Subcutaneous abdominal adipose tissue (tissue), 5 donors: ENCODE results near the gene C2orf66.

Experiments
- H3K27ac ChIP-seq: one replicate; pipeline ENCODE4 v1.7.0; 2013; ENCODE audit warnings: low read depth, mild to moderate bottlenecking, inconsistent platforms, low read length, moderate library complexity
- H3K27me3 ChIP-seq, 5 donors: one replicate each; pipeline ENCODE4 v1.7.0; 2013; ENCODE audit warnings: low read length in 5 of 5, inconsistent platforms in 1 of 5; ENCODE audit not compliant: control insufficient read depth in 5 of 5, insufficient read depth in 4 of 5
- H3K36me3 ChIP-seq, 5 donors: one replicate each; pipeline ENCODE4 v1.7.0; 2013; ENCODE audit warnings: low read length in 5 of 5; ENCODE audit not compliant: control insufficient read depth in 5 of 5, insufficient read depth in 5 of 5
- H3K4me1 ChIP-seq, 5 donors: one replicate each; pipeline ENCODE4 v1.7.0; 2013; ENCODE audit warnings: low read length in 5 of 5, mild to moderate bottlenecking in 3 of 5, moderate library complexity in 1 of 5; ENCODE audit not compliant: control insufficient read depth in 5 of 5, insufficient read depth in 5 of 5
- H3K4me3 ChIP-seq, 5 donors: one replicate each; pipeline ENCODE4 v1.7.0; 2013; ENCODE audit warnings: low read length in 5 of 5, low read depth in 1 of 5
- H3K9ac ChIP-seq, 5 donors: one replicate each; pipeline ENCODE4 v1.7.0; 2013; ENCODE audit warnings: low read length in 5 of 5, mild to moderate bottlenecking in 4 of 5, moderate library complexity in 3 of 5
- H3K9me3 ChIP-seq, 5 donors: one replicate each; pipeline ENCODE4 v1.7.0; 2013; ENCODE audit warnings: low read length in 5 of 5; ENCODE audit not compliant: control insufficient read depth in 5 of 5
- donor health status: healthy.
- donor health status: healthy.
- donor health status: healthy.
- donor health status: healthy.
- donor health status: healthy.

C2orf66 gene

GRCh38 chr2:196830701-196831100, 21.5 kb upstream of the C2orf66 start:
- no peak overlapping the region for H3K27ac ChIP-seq
- H3K4me1 ChIP-seq = peaks cover 0 to 10% (median 0%) of the 10 kb centered on the region in 5 donors
- H3K36me3 ChIP-seq = no peaks in the 10 kb centered on the region
- no peaks in the 10 kb centered on the region for H3K9me3 ChIP-seq
- no peak overlapping the region for H3K9ac ChIP-seq
- H3K4me3 ChIP-seq = no peak overlapping the region
- no peaks in the 10 kb centered on the region for H3K27me3 ChIP-seq

GRCh38 chr2:196827356-196827755, 18.2 kb upstream of the C2orf66 start:
- no peaks in the 10 kb centered on the region for H3K27me3 ChIP-seq
- no peak overlapping the region for H3K27ac ChIP-seq
- H3K9ac ChIP-seq = no peak overlapping the region
- no peak overlapping the region for H3K4me3 ChIP-seq
- H3K9me3 ChIP-seq = no peaks in the 10 kb centered on the region
- peaks cover 0 to 10% (median 0%) of the 10 kb centered on the region in 5 donors for H3K4me1 ChIP-seq
- no peaks in the 10 kb centered on the region for H3K36me3 ChIP-seq

- Histone ChIP-seq H3K36me3 (no peaks in the 10 kb centered on the region), H3K27ac (no peak overlapping the region), H3K4me3 (no peak overlapping the region), H3K27me3 (no peaks in the 10 kb centered on the region), H3K9me3 (peaks cover 0 to 7% (median 0%) of the 10 kb centered on the region in 5 donors), H3K9ac (no peak overlapping the region), H3K4me1 (no peaks in the 10 kb centered on the region)
Observed at GRCh38 chr2:196823750-196824522, 14.8 kb upstream of the C2orf66 start.

GRCh38 chr2:196821195-196821594, 12.0 kb upstream of the C2orf66 start:
- Histone ChIP-seq H3K36me3 (no peaks in the 10 kb centered on the region), H3K4me3 (no peak overlapping the region), H3K27me3 (no peaks in the 10 kb centered on the region), H3K9ac (no peak overlapping the region), H3K4me1 (no peaks in the 10 kb centered on the region), H3K9me3 (peaks cover 0 to 10% (median 6%) of the 10 kb centered on the region in 5 donors), H3K27ac (no peak overlapping the region)

GRCh38 chr2:196808083-196808665, 981 bp downstream of the C2orf66 start:
- no peaks in the 10 kb centered on the region for H3K4me1 ChIP-seq
- no peaks in the 10 kb centered on the region for H3K9me3 ChIP-seq
- no peaks in the 10 kb centered on the region for H3K27me3 ChIP-seq
- no peak overlapping the region for H3K4me3 ChIP-seq
- H3K36me3 ChIP-seq = no peaks in the 10 kb centered on the region
- H3K27ac ChIP-seq = no peak overlapping the region
- no peak overlapping the region for H3K9ac ChIP-seq

- Histone ChIP-seq H3K27me3 (no peaks in the 10 kb centered on the region), H3K36me3 (no peaks in the 10 kb centered on the region), H3K9ac (no peak overlapping the region), H3K9me3 (no peaks in the 10 kb centered on the region), H3K4me3 (no peak overlapping the region), H3K27ac (no peak overlapping the region), H3K4me1 (peaks cover 3 to 21% (median 12%) of the 10 kb centered on the region in 5 donors)
Observed at GRCh38 chr2:196804381-196804780, 4.8 kb downstream of the C2orf66 start.

GRCh38 chr2:196802401-196802800, 6.8 kb downstream of the C2orf66 start:
- peaks cover 0 to 3% (median 0%) of the 10 kb centered on the region in 5 donors for H3K36me3 ChIP-seq
- peak overlapping the region; percentile 82 for H3K27ac ChIP-seq
- no peaks in the 10 kb centered on the region for H3K9me3 ChIP-seq

GRCh38 chr2:196801674-196802261, 7.4 kb downstream of the C2orf66 start:
- Histone ChIP-seq H3K36me3 (peaks cover 5 to 9% (median 6%) of the 10 kb centered on the region in 5 donors), H3K27me3 (no peaks in the 10 kb centered on the region), H3K9ac (no peak overlapping the region), H3K27ac (peak overlapping the region; percentile 82), H3K4me3 (no peak overlapping the region), H3K4me1 (peaks cover 3 to 36% (median 23%) of the 10 kb centered on the region in 5 donors), H3K9me3 (no peaks in the 10 kb centered on the region)

More at GRCh38 chr2:196802401-196802800, 6.8 kb downstream of the C2orf66 start:
- H3K4me1 ChIP-seq = peaks cover 3 to 36% (median 23%) of the 10 kb centered on the region in 5 donors
- H3K27me3 ChIP-seq = no peaks in the 10 kb centered on the region
- no peak overlapping the region for H3K9ac ChIP-seq
- no peak overlapping the region for H3K4me3 ChIP-seq

GRCh38 chr2:196798980-196799379, 10.2 kb downstream of the C2orf66 start:
- H3K36me3 ChIP-seq = peaks cover 16 to 29% (median 17%) of the 10 kb centered on the region in 5 donors
- peak overlapping the region; percentile 91 to 97 (median 94) for H3K9ac ChIP-seq
- H3K4me1 ChIP-seq = peaks cover 3 to 36% (median 23%) of the 10 kb centered on the region in 5 donors

GRCh38 chr2:196792865-196793264, 16.3 kb downstream of the C2orf66 start:
- Histone ChIP-seq H3K9ac (no peak overlapping the region), H3K36me3 (peaks cover 59 to 85% (median 65%) of the 10 kb centered on the region in 5 donors), H3K4me3 (no peak overlapping the region)

More at GRCh38 chr2:196798980-196799379, 10.2 kb downstream of the C2orf66 start:
- Histone ChIP-seq H3K27ac (peak overlapping the region; percentile 90), H3K9me3 (no peaks in the 10 kb centered on the region), H3K27me3 (no peaks in the 10 kb centered on the region), H3K4me3 (peak overlapping the region; percentile 79 to 98 (median 94))

More at GRCh38 chr2:196792865-196793264, 16.3 kb downstream of the C2orf66 start:
- no peak overlapping the region for H3K27ac ChIP-seq
- peaks cover 0 to 4% (median 0%) of the 10 kb centered on the region in 5 donors for H3K4me1 ChIP-seq
- no peaks in the 10 kb centered on the region for H3K27me3 ChIP-seq
- no peaks in the 10 kb centered on the region for H3K9me3 ChIP-seq
